ENCODE measurements around the gene NOTCH4. TPM values are rescaled to one million over a fixed set of nuclear protein-coding genes. Genes with fewer than 3 reads are reported as not detected.
"Not testable (repeated sequence)": the region's sequence is repeated elsewhere in the genome, so short reads cannot be mapped to it uniquely, and the experiment has no call there.

The NOTCH4 gene
- total and polyA plus RNA-seq, 2 donors (not counting 3 experiments of a cell fraction or from before 2014, with no cell fraction given): 41.7 to 114 TPM

DNA sequence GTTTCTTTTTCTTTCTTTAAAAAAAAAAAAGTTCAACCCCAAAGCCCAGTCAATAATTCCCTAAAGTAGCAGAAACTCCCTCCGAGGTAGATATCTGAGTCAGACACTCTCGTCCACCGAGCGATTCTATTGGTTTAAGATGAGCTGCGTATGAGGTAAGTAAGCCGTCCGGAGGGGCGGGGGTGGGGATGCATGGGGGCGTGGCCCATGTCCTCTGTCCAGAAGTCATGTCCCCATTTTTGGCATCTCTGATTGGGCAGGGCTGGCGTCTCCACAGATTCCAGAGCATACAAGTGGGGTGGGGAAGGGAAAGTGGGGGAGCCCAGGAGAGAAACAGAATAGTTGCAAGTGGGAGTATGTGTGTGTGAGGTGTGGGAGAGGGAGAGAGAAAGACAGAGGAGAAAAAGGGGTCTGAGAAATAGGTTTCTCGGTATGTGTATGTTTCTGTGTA is 38.2 kb downstream of the NOTCH4 start:
- H2AFZ ChIP-seq (ENCODE audit: low read depth, low read length); H3K9ac ChIP-seq (replicated peaks; ENCODE audit: extremely low read depth, insufficient read depth, low read length); H3K4me3 ChIP-seq (replicated peaks in 1 of 3; ENCODE audit: insufficient read depth in 1 of 3, low read depth in 1 of 3, low read length in 3 of 3); intact Hi-C loops (cut with micrococcal nuclease); dilution Hi-C loops (cut with MboI; ENCODE audit: extremely low pct_ligation_motif_present, low sequenced_read_pairs); H3K4me2 ChIP-seq (ENCODE audit: insufficient read depth, low read length); H3K27me3 ChIP-seq (ENCODE audit: control insufficient read depth in 2 of 2, insufficient read depth in 2 of 2, low read length in 2 of 2); H3K9me3 ChIP-seq (replicated peaks; ENCODE audit: control insufficient read depth, insufficient read depth, low read length); H4K20me1 ChIP-seq (replicated peaks; ENCODE audit: control insufficient read depth, extremely low read depth, insufficient read depth, low read length); H3K9me1 ChIP-seq (replicated peaks; ENCODE audit: control insufficient read depth, extremely low read depth, insufficient read depth, low read length); BruUV-seq (replicated peaks): not testable (repeated sequence)
- ChIA-PET CTCF (interaction anchor here (1.1 kb wide), 1 partner anchor 10 kb away, joined by 3 read pairs; no protein-coding TSS in a partner anchor), POLR2A (interaction anchor here (0.6 to 0.7 kb wide), 2 partner anchors 111 to 287 kb away, joined by 3 read pairs; no protein-coding TSS in a partner anchor)
- DNase-seq (ENCODE audit: low read depth, low spot score) (peak; percentile 73), FAIRE-seq (peak; percentile 84)
- peaks cover 19% of the 10 kb centered on the region for H3K79me2 ChIP-seq (ENCODE audit: control insufficient read depth, insufficient read depth, low read length)
- H3K36me3 ChIP-seq (ENCODE audit: control insufficient read depth in 2 of 2, extremely low read depth in 1 of 2, insufficient read depth in 2 of 2, low read length in 2 of 2): peaks cover 3 to 32% of the 10 kb centered on the region in 2 experiments
- H3K4me1 ChIP-seq (ENCODE audit: control insufficient read depth, extremely low read depth, insufficient read depth, low read length): peaks cover 24% of the 10 kb centered on the region
- peak overlapping the region; percentile 18 for H3K27ac ChIP-seq (ENCODE audit: insufficient read depth, low read depth, low read length)

DNA sequence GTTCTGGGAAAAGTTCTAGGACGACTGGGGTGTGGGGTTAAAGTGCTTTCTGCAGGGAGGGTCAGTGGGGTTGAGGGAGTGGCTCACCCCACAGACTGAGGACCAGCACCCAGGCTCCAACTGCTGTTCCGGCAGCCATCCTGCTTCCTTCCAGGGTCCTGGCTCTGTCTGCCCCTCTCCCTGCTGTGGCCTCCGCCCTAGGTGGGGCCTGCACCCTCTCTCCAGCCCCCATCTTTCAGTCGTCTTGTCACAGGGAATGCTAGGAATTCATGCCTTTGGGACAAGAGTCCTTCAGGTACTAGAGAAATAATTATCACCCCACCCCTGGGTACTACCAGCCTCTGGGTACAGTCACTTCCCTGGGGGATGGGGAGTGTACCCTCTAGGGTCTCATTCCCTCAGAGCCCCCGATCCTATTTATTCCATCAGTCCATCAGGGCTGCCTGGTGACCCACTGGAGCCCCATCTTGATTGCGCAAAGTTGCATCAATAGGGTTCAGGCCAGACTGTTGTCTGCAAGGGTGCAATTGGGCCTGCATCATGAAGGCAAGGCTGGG is 39.7 kb downstream of the NOTCH4 start, which contains the start of gene AGER:
TSS of gene AGER (minus strand) at position 170 of the 557 bp plus-strand sequence. CDS start at position 139, 31 bp downstream.
- Histone ChIP-seq H3K4me2 (ENCODE audit: insufficient read depth, low read length) (no peak within 1 kb of the TSS), H4K20me1 (replicated peaks; ENCODE audit: control insufficient read depth, extremely low read depth, insufficient read depth, low read length) (no peaks in the 10 kb centered on the region), H3K27ac (ENCODE audit: insufficient read depth, low read depth, low read length) (no peak within 1 kb of the TSS), H3K9me1 (replicated peaks; ENCODE audit: control insufficient read depth, extremely low read depth, insufficient read depth, low read length) (no peaks in the 10 kb centered on the region), H3K79me2 (ENCODE audit: control insufficient read depth, insufficient read depth, low read length) (peaks cover 15% of the 10 kb centered on the region), H3K4me1 (ENCODE audit: control insufficient read depth, extremely low read depth, insufficient read depth, low read length) (peaks cover 21% of the 10 kb centered on the region), H3K36me3 (ENCODE audit: control insufficient read depth in 2 of 2, extremely low read depth in 1 of 2, insufficient read depth in 2 of 2, low read length in 2 of 2) (peaks cover 3 to 36% of the 10 kb centered on the region in 2 experiments), H3K4me3 (replicated peaks in 1 of 3; ENCODE audit: insufficient read depth in 1 of 3, low read depth in 1 of 3, low read length in 3 of 3) (no peak within 1 kb of the TSS), H3K27me3 (ENCODE audit: control insufficient read depth in 2 of 2, insufficient read depth in 2 of 2, low read length in 2 of 2) (no peaks in the 10 kb centered on the region), H3K9ac (replicated peaks; ENCODE audit: extremely low read depth, insufficient read depth, low read length) (no peak within 1 kb of the TSS), H2AFZ (ENCODE audit: low read depth, low read length) (no peak within 1 kb of the TSS), H3K9me3 (replicated peaks; ENCODE audit: control insufficient read depth, insufficient read depth, low read length) (no peaks in the 10 kb centered on the region)
- BruUV-seq (replicated peaks): no TSS peak
- TF ChIP-seq POLR2AphosphoS5 (IDR thresholded peaks at IDR 0.05; ENCODE audit: insufficient read depth, low read depth, low read length): peak; percentile 36
- TF ChIP-seq MYC (IDR thresholded peaks at IDR 0.05; ENCODE audit: low read depth, low read length): no peak
- dilution Hi-C loops (cut with MboI; ENCODE audit: extremely low pct_ligation_motif_present, low sequenced_read_pairs) (no loop called here), intact Hi-C loops (cut with micrococcal nuclease) (no loop called here)
- DNase-seq (ENCODE audit: low read depth, low spot score) (no peak), FAIRE-seq (no peak)
- ChIA-PET POLR2A (no interaction called here), CTCF (no interaction called here)

All from endothelial cell of umbilical vein (primary cell).